Tibial artery (tissue), 4 donors: ENCODE data around the gene GLT8D2.

Experiments used
- DNase-seq, 2 donors: peaks; one replicate each; pipeline ENCODE4 v3.0.0-alpha.2; 2019
- H3K27ac ChIP-seq, 2 donors: fragments of 200-600 bp; sonication (generic) in 1 of 2; 1 replicate in 1 of 2; 2 replicates in 1 of 2; pipeline ENCODE4 v1.5.1; 2018 to 2019; ENCODE audit warnings: mild to moderate bottlenecking in 1 of 2
- H3K27me3 ChIP-seq, 2 donors: fragments of 200-600 bp; sonication (generic) in 1 of 2; one replicate each; pipeline versions ENCODE4 v1.5.1 to v1.6.0; 2016 to 2019
- H3K36me3 ChIP-seq, 3 donors: fragments of 200-600 bp; sonication (generic) in 2 of 3; one replicate each; pipeline ENCODE4 v1.5.1; 2016 to 2019; ENCODE audit warnings: mild to moderate bottlenecking in 2 of 3
- H3K4me1 ChIP-seq, 4 donors: fragments of 200-600 bp; sonication (generic) in 2 of 4; 1 replicate in 3 of 4; 2 replicates in 1 of 4; pipeline ENCODE4 v1.5.1; 2016 to 2019
- H3K4me3 ChIP-seq, 2 donors: fragments of 200-600 bp; sonication (generic) in 1 of 2; 1 replicate in 1 of 2; 2 replicates in 1 of 2; pipeline ENCODE4 v1.5.1; 2018 to 2019; ENCODE audit warnings: mild to moderate bottlenecking in 2 of 2
- H3K9me3 ChIP-seq, 3 donors: fragments of 200-600 bp; sonication (generic) in 1 of 3; one replicate each; pipeline ENCODE4 v1.5.1; 2016 to 2019
- CTCF ChIP-seq, 2 experiments: fragments of 200-600 bp in 1 of 2; fragments of 450-650 bp in 1 of 2; IDR thresholded peaks; one replicate each; pipeline ENCODE4 v1.5.1; 2017 to 2019; ENCODE audit warnings: antibody characterized with exemption in 2 of 2, mild to moderate bottlenecking in 1 of 2, moderate library complexity in 1 of 2
- intact Hi-C: fragments of 100-400 bp; cut with DNase I; formaldehyde crosslinking; loops from one replicate; pipeline ENCODE4 v1.15.0; 2023; ENCODE audit warnings: low total_unique reads

Gene GLT8D2

GRCh38 chr12:103960616-103961227 lies 89.3 kb downstream of the GLT8D2 start:
- intact Hi-C loops = loop anchor here (10.0 kb wide), 2 partner anchors 104 to 144 kb away; partner anchors contain the start of gene HCFC2
- TF ChIP-seq CTCF (IDR thresholded peaks at IDR 0.05) = no peak

GRCh38 chr12:103958621-103959020 lies 91.4 kb downstream of the GLT8D2 start:
- H3K36me3 ChIP-seq = peaks cover 5 to 9% (median 6%) of the 10 kb centered on the region in 3 donors
- H3K27me3 ChIP-seq = no peaks in the 10 kb centered on the region
- intact Hi-C loops = no loop called here

More at GRCh38 chr12:103960616-103961227, 89.3 kb downstream of the GLT8D2 start:
- Histone ChIP-seq H3K36me3 (no peaks in the 10 kb centered on the region), H3K27me3 (no peaks in the 10 kb centered on the region), H3K9me3 (no peaks in the 10 kb centered on the region), H3K27ac (no peak overlapping the region), H3K4me3 (no peak overlapping the region), H3K4me1 (peaks cover 0 to 27% (median 18%) of the 10 kb centered on the region in 4 donors)
- no peak for DNase-seq

GRCh38 chr12:103957865-103958388 lies 92.1 kb downstream of the GLT8D2 start:
- intact Hi-C loops = no loop called here
- DNase-seq = no peak
- TF ChIP-seq CTCF (IDR thresholded peaks at IDR 0.05) = no peak
- Histone ChIP-seq H3K9me3 (no peaks in the 10 kb centered on the region), H3K4me1 (peaks cover 0 to 29% (median 13%) of the 10 kb centered on the region in 4 donors), H3K27ac (peak overlapping the region; percentile 90 to 91), H3K4me3 (peak overlapping the region; percentile 72 to 81), H3K36me3 (peaks cover 9 to 16% (median 13%) of the 10 kb centered on the region in 3 donors), H3K27me3 (no peaks in the 10 kb centered on the region)

More at GRCh38 chr12:103958621-103959020, 91.4 kb downstream of the GLT8D2 start:
- H3K27ac ChIP-seq = peak overlapping the region in 1 of 2 donors; percentile 90
- H3K9me3 ChIP-seq = no peaks in the 10 kb centered on the region
- no peak overlapping the region for H3K4me3 ChIP-seq
- no peak for TF ChIP-seq CTCF (IDR thresholded peaks at IDR 0.05)
- no peak for DNase-seq
- peaks cover 0 to 30% (median 13%) of the 10 kb centered on the region in 4 donors for H3K4me1 ChIP-seq

GRCh38 chr12:103956509-103957027 lies 93.4 kb downstream of the GLT8D2 start:
- Histone ChIP-seq H3K4me3 (peak overlapping the region; percentile 72 to 81), H3K4me1 (peaks cover 0 to 29% (median 13%) of the 10 kb centered on the region in 4 donors), H3K27ac (peak overlapping the region; percentile 90 to 91), H3K36me3 (peaks cover 20 to 30% (median 24%) of the 10 kb centered on the region in 3 donors), H3K27me3 (no peaks in the 10 kb centered on the region), H3K9me3 (no peaks in the 10 kb centered on the region)
- no peak for TF ChIP-seq CTCF (IDR thresholded peaks at IDR 0.05)
- intact Hi-C loops = no loop called here
- DNase-seq = no peak

GRCh38 chr12:103955811-103956508 lies 94.0 kb downstream of the GLT8D2 start:
- Histone ChIP-seq H3K36me3 (peaks cover 26 to 36% (median 30%) of the 10 kb centered on the region in 3 donors), H3K27ac (peak overlapping the region; percentile 90 to 91), H3K4me1 (peaks cover 0 to 29% (median 13%) of the 10 kb centered on the region in 4 donors), H3K4me3 (peak overlapping the region; percentile 72 to 81), H3K9me3 (no peaks in the 10 kb centered on the region), H3K27me3 (no peaks in the 10 kb centered on the region)
- intact Hi-C loops = no loop called here
- TF ChIP-seq CTCF (IDR thresholded peaks at IDR 0.05) = no peak
- no peak for DNase-seq
